Measurements from ENCODE around the gene SYNM.

Gene SYNM

GRCh38 chr15:99114511-99115299, 9.8 kb downstream of the SYNM start:
- peak overlapping the region; percentile 86 for H3K27ac ChIP-seq (ENCODE audit: low read depth, low read length)
- peaks cover 59% of the 10 kb centered on the region for H3K4me1 ChIP-seq (ENCODE audit: control insufficient read depth, insufficient read depth, low read length)
- peaks cover 2% of the 10 kb centered on the region for H3K36me3 ChIP-seq (ENCODE audit: control insufficient read depth, insufficient read depth, low read length)
- no peak overlapping the region for H3K9ac ChIP-seq (ENCODE audit: low read length)
- no peaks in the 10 kb centered on the region for H3K27me3 ChIP-seq (ENCODE audit: control insufficient read depth, insufficient read depth, low read length)
- H3K4me3 ChIP-seq (ENCODE audit: low read length) = no peak overlapping the region

GRCh38 chr15:99115300-99116215, 10.7 kb downstream of the SYNM start:
- no peak overlapping the region for H3K4me3 ChIP-seq (ENCODE audit: low read length)
- no peaks in the 10 kb centered on the region for H3K27me3 ChIP-seq (ENCODE audit: control insufficient read depth, insufficient read depth, low read length)
- no peak overlapping the region for H3K9ac ChIP-seq (ENCODE audit: low read length)
- H3K36me3 ChIP-seq (ENCODE audit: control insufficient read depth, insufficient read depth, low read length) = peaks cover 2% of the 10 kb centered on the region
- H3K27ac ChIP-seq (ENCODE audit: low read depth, low read length) = peak overlapping the region; percentile 86
- peaks cover 67% of the 10 kb centered on the region for H3K4me1 ChIP-seq (ENCODE audit: control insufficient read depth, insufficient read depth, low read length)

- H3K9ac ChIP-seq (ENCODE audit: low read length) = no peak overlapping the region
- H3K4me3 ChIP-seq (ENCODE audit: low read length) = no peak overlapping the region
- peaks cover 69% of the 10 kb centered on the region for H3K4me1 ChIP-seq (ENCODE audit: control insufficient read depth, insufficient read depth, low read length)
- peaks cover 2% of the 10 kb centered on the region for H3K36me3 ChIP-seq (ENCODE audit: control insufficient read depth, insufficient read depth, low read length)
- no peaks in the 10 kb centered on the region for H3K27me3 ChIP-seq (ENCODE audit: control insufficient read depth, insufficient read depth, low read length)
- peak overlapping the region; percentile 74 for H3K27ac ChIP-seq (ENCODE audit: low read depth, low read length)
Observed at GRCh38 chr15:99117111-99117510, 12.2 kb downstream of the SYNM start.

GRCh38 chr15:99117563-99118257, 12.8 kb downstream of the SYNM start:
- peaks cover 74% of the 10 kb centered on the region for H3K4me1 ChIP-seq (ENCODE audit: control insufficient read depth, insufficient read depth, low read length)
- no peaks in the 10 kb centered on the region for H3K27me3 ChIP-seq (ENCODE audit: control insufficient read depth, insufficient read depth, low read length)
- peak overlapping the region; percentile 74 for H3K27ac ChIP-seq (ENCODE audit: low read depth, low read length)
- H3K4me3 ChIP-seq (ENCODE audit: low read length) = no peak overlapping the region
- H3K9ac ChIP-seq (ENCODE audit: low read length) = no peak overlapping the region
- peaks cover 2% of the 10 kb centered on the region for H3K36me3 ChIP-seq (ENCODE audit: control insufficient read depth, insufficient read depth, low read length)

GRCh38 chr15:99118258-99118632, 13.4 kb downstream of the SYNM start:
- Histone ChIP-seq H3K27ac (ENCODE audit: low read depth, low read length) (peak overlapping the region; percentile 74), H3K4me3 (ENCODE audit: low read length) (no peak overlapping the region), H3K27me3 (ENCODE audit: control insufficient read depth, insufficient read depth, low read length) (no peaks in the 10 kb centered on the region), H3K36me3 (ENCODE audit: control insufficient read depth, insufficient read depth, low read length) (peaks cover 2% of the 10 kb centered on the region), H3K4me1 (ENCODE audit: control insufficient read depth, insufficient read depth, low read length) (peaks cover 79% of the 10 kb centered on the region), H3K9ac (ENCODE audit: low read length) (no peak overlapping the region)

- Histone ChIP-seq H3K27ac (ENCODE audit: low read depth, low read length) (peak overlapping the region; percentile 96), H3K4me3 (ENCODE audit: low read length) (no peak overlapping the region), H3K4me1 (ENCODE audit: control insufficient read depth, insufficient read depth, low read length) (peaks cover 77% of the 10 kb centered on the region), H3K36me3 (ENCODE audit: control insufficient read depth, insufficient read depth, low read length) (peaks cover 2% of the 10 kb centered on the region), H3K9ac (ENCODE audit: low read length) (no peak overlapping the region), H3K27me3 (ENCODE audit: control insufficient read depth, insufficient read depth, low read length) (no peaks in the 10 kb centered on the region)
Observed at GRCh38 chr15:99118801-99119546, 14.1 kb downstream of the SYNM start.

GRCh38 chr15:99120050-99120777, 15.3 kb downstream of the SYNM start:
- Histone ChIP-seq H3K9ac (ENCODE audit: low read length) (peak overlapping the region; percentile 4), H3K36me3 (ENCODE audit: control insufficient read depth, insufficient read depth, low read length) (peaks cover 2% of the 10 kb centered on the region), H3K4me1 (ENCODE audit: control insufficient read depth, insufficient read depth, low read length) (peaks cover 78% of the 10 kb centered on the region), H3K27me3 (ENCODE audit: control insufficient read depth, insufficient read depth, low read length) (no peaks in the 10 kb centered on the region), H3K27ac (ENCODE audit: low read depth, low read length) (peak overlapping the region; percentile 96), H3K4me3 (ENCODE audit: low read length) (no peak overlapping the region)

GRCh38 chr15:99121207-99121606, 16.3 kb downstream of the SYNM start:
- H3K27ac ChIP-seq (ENCODE audit: low read depth, low read length) = peak overlapping the region; percentile 96
- H3K4me3 ChIP-seq (ENCODE audit: low read length) = no peak overlapping the region
- H3K9ac ChIP-seq (ENCODE audit: low read length) = no peak overlapping the region
- H3K27me3 ChIP-seq (ENCODE audit: control insufficient read depth, insufficient read depth, low read length) = no peaks in the 10 kb centered on the region
- no peaks in the 10 kb centered on the region for H3K36me3 ChIP-seq (ENCODE audit: control insufficient read depth, insufficient read depth, low read length)
- H3K4me1 ChIP-seq (ENCODE audit: control insufficient read depth, insufficient read depth, low read length) = peaks cover 87% of the 10 kb centered on the region

- H3K4me1 ChIP-seq (ENCODE audit: control insufficient read depth, insufficient read depth, low read length) = peaks cover 87% of the 10 kb centered on the region
- no peak overlapping the region for H3K9ac ChIP-seq (ENCODE audit: low read length)
- peaks cover 3% of the 10 kb centered on the region for H3K36me3 ChIP-seq (ENCODE audit: control insufficient read depth, insufficient read depth, low read length)
- peak overlapping the region; percentile 96 for H3K27ac ChIP-seq (ENCODE audit: low read depth, low read length)
- no peak overlapping the region for H3K4me3 ChIP-seq (ENCODE audit: low read length)
- H3K27me3 ChIP-seq (ENCODE audit: control insufficient read depth, insufficient read depth, low read length) = no peaks in the 10 kb centered on the region
Observed at GRCh38 chr15:99121691-99122410, 17.0 kb downstream of the SYNM start.

- Histone ChIP-seq H3K9ac (ENCODE audit: low read length) (no peak overlapping the region), H3K36me3 (ENCODE audit: control insufficient read depth, insufficient read depth, low read length) (peaks cover 6% of the 10 kb centered on the region), H3K4me3 (ENCODE audit: low read length) (peak overlapping the region; percentile 34), H3K4me1 (ENCODE audit: control insufficient read depth, insufficient read depth, low read length) (peaks cover 83% of the 10 kb centered on the region), H3K27ac (ENCODE audit: low read depth, low read length) (peak overlapping the region; percentile 96), H3K27me3 (ENCODE audit: control insufficient read depth, insufficient read depth, low read length) (no peaks in the 10 kb centered on the region)
Observed at GRCh38 chr15:99122831-99123712, 18.2 kb downstream of the SYNM start.

Data from rectal smooth muscle tissue (tissue), 1 donor.